H1 (cell line): ENCODE measurements around the gene FAM131A. TPM values are rescaled to one million over a fixed set of nuclear protein-coding genes. Genes with fewer than 3 reads are reported as not detected.

ENCODE experiments used
- POU5F1 ChIP-seq: IDR thresholded peaks from 2 replicates; pipeline ENCODE4 v1.6.1; 2011; ENCODE audit warnings: low read depth, mild to moderate bottlenecking, low read length, moderate library complexity
- polyA plus RNA-seq, 7 experiments: library from polyadenylated mRNA; depleted of rRNA in 3 of 7; stranded (reverse) in 5 of 7; unstranded in 2 of 7; fragments of >200 nt in 5 of 7; fragments of 200-250 nt in 2 of 7; gene quantifications; 1 replicate in 5 of 7; 2 replicates in 1 of 7; 4 replicates in 1 of 7; pipeline versions ENCODE4 v1.2.1 to v1.2.3, GENCODE V29; 2011 to 2013; ENCODE audit warnings: missing spikeins in 2 of 7, mixed read lengths in 2 of 7
- total RNA-seq: library from RNA; stranded (reverse); fragmentation: NEBNext Ultra II Directional; extraction: Animal tissue kit (Norgen Biotek cat#: 25700); gene quantifications from 2 replicates; pipeline ENCODE4 v1.2.1, GENCODE V29; 2021

FAM131A gene
- total and polyA plus RNA-seq, 2 of the 8 experiments (the other 6 are each of a cell fraction or from before 2014, with no cell fraction given): 16.0 to 21.9 TPM

GRCh38 chr3:184391266-184391665 is 53.9 kb downstream of the FAM131A start (continued):
- no peak for TF ChIP-seq POU5F1
- TF ChIP-seq, all 59 proteins: peak for 0
